ENCODE measurements around the gene FUT3. TPM values are rescaled to one million over a fixed set of nuclear protein-coding genes. Genes with fewer than 3 reads are reported as not detected.
"Not testable (repeated sequence)": the region's sequence is repeated elsewhere in the genome, so short reads cannot be mapped to it uniquely, and the experiment has no call there.

Gene FUT3
- total RNA-seq, 2 experiments from 2014 or later: 0.61 to 0.85 TPM

GRCh38 chr19:5877427-5877826 lies 26.2 kb upstream of the FUT3 start:
- Histone ChIP-seq H3K27me3 (ENCODE audit: control insufficient read depth in 1 of 2, insufficient read depth in 2 of 2, low read length in 2 of 2) (peaks cover 20 to 24% of the 10 kb centered on the region in 2 experiments), H3K4me1 (ENCODE audit: insufficient read depth, low read length) (no peaks in the 10 kb centered on the region), H3K4me3 (ENCODE audit: low read length) (no peak overlapping the region), H3K27ac (ENCODE audit: low read depth in 1 of 2, low read length in 2 of 2) (no peak overlapping the region), H3K9me3 (ENCODE audit: control insufficient read depth in 1 of 2, insufficient read depth in 1 of 2, low read length in 2 of 2) (no peaks in the 10 kb centered on the region), H3K36me3 (ENCODE audit: insufficient read depth, low read length) (no peaks in the 10 kb centered on the region)
- DNase-seq (no peak), ATAC-seq (ENCODE audit: poor library complexity) (no peak)
- POLR2A ChIA-PET: no interaction called here
- Mint-ChIP-seq H3K4me1 (ENCODE audit: low read depth) (no peaks in the 10 kb centered on the region), H3K4me3 (no peak overlapping the region), H3K36me3 (ENCODE audit: low read depth) (no peaks in the 10 kb centered on the region), H3K27me3 (peaks cover 2% of the 10 kb centered on the region), H3K9me3 (no peaks in the 10 kb centered on the region), H3K27ac (no peak overlapping the region)
- TF ChIP-seq CTCF (IDR thresholded peaks at IDR 0.05): no peak
- intact Hi-C loops (cut with DNase I, micrococcal nuclease): no loop called here
- CTCF ChIA-PET: no interaction called here

- DNase-seq; H3K36me3 Mint-ChIP-seq (ENCODE audit: low read depth); H3K4me3 ChIP-seq (ENCODE audit: low read length); H3K27me3 Mint-ChIP-seq; ATAC-seq (ENCODE audit: poor library complexity); POLR2A ChIA-PET; H3K9me3 ChIP-seq (ENCODE audit: control insufficient read depth in 1 of 2, insufficient read depth in 1 of 2, low read length in 2 of 2); CTCF ChIA-PET; intact Hi-C loops (cut with DNase I, micrococcal nuclease); H3K36me3 ChIP-seq (ENCODE audit: insufficient read depth, low read length); H3K9me3 Mint-ChIP-seq; H3K27ac Mint-ChIP-seq; H3K4me1 Mint-ChIP-seq (ENCODE audit: low read depth); H3K27ac ChIP-seq (ENCODE audit: low read depth in 1 of 2, low read length in 2 of 2); H3K4me3 Mint-ChIP-seq; H3K4me1 ChIP-seq (ENCODE audit: insufficient read depth, low read length): not testable (repeated sequence)
- H3K27me3 ChIP-seq (ENCODE audit: control insufficient read depth in 1 of 2, insufficient read depth in 2 of 2, low read length in 2 of 2): peaks cover 11 to 18% of the 10 kb centered on the region in 2 experiments
These were observed 23.2 kb upstream of the FUT3 start for GRCh38 chr19:5874496-5874895.

GRCh38 chr19:5873617-5874199 lies 22.5 kb upstream of the FUT3 start:
- CTCF ChIA-PET: no interaction called here
- H3K9me3 Mint-ChIP-seq: no peaks in the 10 kb centered on the region
- no peak overlapping the region for H3K4me3 Mint-ChIP-seq
- H3K27ac ChIP-seq (ENCODE audit: low read depth in 1 of 2, low read length in 2 of 2): no peak overlapping the region
- peaks cover 3 to 12% of the 10 kb centered on the region in 2 experiments for H3K27me3 ChIP-seq (ENCODE audit: control insufficient read depth in 1 of 2, insufficient read depth in 2 of 2, low read length in 2 of 2)
- H3K4me1 ChIP-seq (ENCODE audit: insufficient read depth, low read length): no peaks in the 10 kb centered on the region
- no peak for DNase-seq
- no peak for ATAC-seq (ENCODE audit: poor library complexity)
- no peak overlapping the region for H3K27ac Mint-ChIP-seq
- H3K4me1 Mint-ChIP-seq (ENCODE audit: low read depth): no peaks in the 10 kb centered on the region
- H3K36me3 Mint-ChIP-seq (ENCODE audit: low read depth): no peaks in the 10 kb centered on the region
- TF ChIP-seq CTCF (IDR thresholded peaks at IDR 0.05): no peak
- H3K4me3 ChIP-seq (ENCODE audit: low read length): no peak overlapping the region
- POLR2A ChIA-PET: no interaction called here
- intact Hi-C loops (cut with DNase I, micrococcal nuclease): no loop called here
- no peaks in the 10 kb centered on the region for H3K36me3 ChIP-seq (ENCODE audit: insufficient read depth, low read length)
- H3K27me3 Mint-ChIP-seq: no peaks in the 10 kb centered on the region
- H3K9me3 ChIP-seq (ENCODE audit: control insufficient read depth in 1 of 2, insufficient read depth in 1 of 2, low read length in 2 of 2): no peaks in the 10 kb centered on the region

- no peaks in the 10 kb centered on the region for H3K4me1 ChIP-seq (ENCODE audit: insufficient read depth, low read length)
- H3K27ac Mint-ChIP-seq: no peak overlapping the region
- H3K36me3 ChIP-seq (ENCODE audit: insufficient read depth, low read length): no peaks in the 10 kb centered on the region
- H3K27me3 ChIP-seq (ENCODE audit: control insufficient read depth in 1 of 2, insufficient read depth in 2 of 2, low read length in 2 of 2): no peaks in the 10 kb centered on the region
- peaks cover 5% of the 10 kb centered on the region for H3K27me3 Mint-ChIP-seq
- H3K4me3 Mint-ChIP-seq: no peak overlapping the region
- no peaks in the 10 kb centered on the region for H3K9me3 Mint-ChIP-seq
- H3K4me1 Mint-ChIP-seq (ENCODE audit: low read depth): no peaks in the 10 kb centered on the region
- ChIA-PET CTCF (no interaction called here), POLR2A (no interaction called here)
- no peak overlapping the region for H3K27ac ChIP-seq (ENCODE audit: low read depth in 1 of 2, low read length in 2 of 2)
- TF ChIP-seq CTCF (IDR thresholded peaks at IDR 0.05): no peak
- H3K4me3 ChIP-seq (ENCODE audit: low read length): no peak overlapping the region
- DNase-seq (no peak), ATAC-seq (ENCODE audit: poor library complexity) (no peak)
- intact Hi-C loops (cut with DNase I, micrococcal nuclease): no loop called here
- no peaks in the 10 kb centered on the region for H3K36me3 Mint-ChIP-seq (ENCODE audit: low read depth)
- H3K9me3 ChIP-seq (ENCODE audit: control insufficient read depth in 1 of 2, insufficient read depth in 1 of 2, low read length in 2 of 2): no peaks in the 10 kb centered on the region
These were observed 19.7 kb upstream of the FUT3 start for GRCh38 chr19:5870986-5871394.

Measured in CD4-positive, alpha-beta T cell (primary cell).